GM12878 (cell line): ENCODE measurements around the gene NDOR1. TPM values are rescaled to one million over a fixed set of nuclear protein-coding genes. Genes with fewer than 3 reads are reported as not detected.
A peak's percentile ranks its signal among the peaks of the same experiment; 100 is the strongest.

Experiments used
- ATAC-seq: fragments of 200-7000 bp; cut with Tn5 transposase; 3 replicates; pipeline ENCODE4 v1.9.1; 2020; ENCODE audit warnings: mild to moderate bottlenecking, moderate library complexity
- BruUV-seq: library from RNA; stranded (reverse); fragments of 400-500 nt; replicated peaks from 2 replicates; lab custom pipeline; 2021; lab: Mats Ljungman, UMichigan
- CTCF ChIA-PET: fragments of 300-600 bp; sonication (Branson Sonifier 250); formaldehyde crosslinking; extraction: SDS; loops from one replicate; lab custom pipeline; 2021; ENCODE audit warnings: inconsistent platforms; lab: Yijun Ruan, JAX
- POLR2A ChIA-PET: fragments of 350-600 bp; formaldehyde crosslinking; extraction: SDS; loops from one replicate; lab custom pipeline; 2021; ENCODE audit warnings: inconsistent platforms; lab: Charles Lee
- RAD21 ChIA-PET: fragments of 300-600 bp; sonication (Branson Sonifier 250); formaldehyde crosslinking; loops from one replicate; lab custom pipeline; 2023; ENCODE audit warnings: antibody characterized with exemption; ENCODE audit not compliant: unreplicated experiment; lab: Charles Lee
- SMC1A ChIA-PET: fragments of 300-600 bp; sonication (Branson Sonifier 250); formaldehyde crosslinking; loops from one replicate; lab custom pipeline; 2023; ENCODE audit not compliant: unreplicated experiment, uncharacterized antibody; lab: Charles Lee
- DNase-seq: peaks from one replicate; pipeline ENCODE4 v3.0.0-alpha.2; 2011; ENCODE audit warnings: low read depth, low spot score
- FAIRE-seq: peaks from 3 replicates; lab custom pipeline; 2011; peaks lifted over from hg19 to GRCh38; lab: Jason Lieb, UNC
- H2AFZ ChIP-seq: 2 replicates; pipeline ENCODE4 v1.6.0; 2011; ENCODE audit warnings: low read depth, low read length, control low read depth; ENCODE audit not compliant: control insufficient read depth
- H3K27ac ChIP-seq: 2 replicates; pipeline ENCODE4 v1.5.1; 2011; ENCODE audit warnings: control low read depth; ENCODE audit not compliant: control insufficient read depth, insufficient read depth
- H3K27me3 ChIP-seq, 2 experiments: replicated peaks in 1 of 2; 2 replicates each; pipeline versions ENCODE4 v1.6.0 to v1.6.1; 2011; ENCODE audit warnings: low read length in 1 of 2; ENCODE audit not compliant: control insufficient read depth in 2 of 2, insufficient read depth in 2 of 2
- H3K36me3 ChIP-seq, 2 experiments: 2 replicates each; pipeline ENCODE4 v1.5.1; 2011; ENCODE audit warnings: low read length in 1 of 2; ENCODE audit not compliant: control insufficient read depth in 2 of 2, insufficient read depth in 2 of 2
- H3K4me1 ChIP-seq: 2 replicates; pipeline ENCODE4 v1.6.1; 2011; ENCODE audit warnings: mild to moderate bottlenecking, low read length, moderate library complexity, mixed read lengths; ENCODE audit not compliant: control insufficient read depth, insufficient read depth
- H3K4me2 ChIP-seq: 2 replicates; pipeline ENCODE4 v1.6.0; 2011; ENCODE audit warnings: control low read depth; ENCODE audit not compliant: control insufficient read depth, insufficient read depth
- H3K4me3 ChIP-seq: fragments of 200-600 bp; sonication (generic); 2 replicates; pipeline ENCODE4 v1.5.1; 2016
- H3K79me2 ChIP-seq: 2 replicates; pipeline ENCODE4 v1.6.0; 2011; ENCODE audit warnings: low read length; ENCODE audit not compliant: control insufficient read depth, insufficient read depth
- H3K9ac ChIP-seq: 2 replicates; pipeline ENCODE4 v1.8.0; 2011; ENCODE audit warnings: low read length, control low read depth, mixed read lengths; ENCODE audit not compliant: control insufficient read depth, insufficient read depth
- H3K9me3 ChIP-seq: replicated peaks from 3 replicates; pipeline ENCODE4 v1.5.1; 2011; ENCODE audit warnings: mild to moderate bottlenecking, low read length; ENCODE audit not compliant: control insufficient read depth, insufficient read depth
- H4K20me1 ChIP-seq: 2 replicates; pipeline ENCODE4 v1.6.0; 2011; ENCODE audit not compliant: control insufficient read depth, insufficient read depth
- MLLT1 ChIP-seq: fragments of 450-650 bp; IDR thresholded peaks from 2 replicates; pipeline ENCODE4 v1.6.1; 2016; ENCODE audit warnings: mild to moderate bottlenecking
- NFYA ChIP-seq: IDR thresholded peaks from 2 replicates; pipeline ENCODE4 v1.6.1; 2011; ENCODE audit warnings: low read depth, mild to moderate bottlenecking, low read length, improper control_type of control experiment, borderline replicate concordance
- POLR2A ChIP-seq: IDR thresholded peaks from 2 replicates; pipeline ENCODE4 v1.6.1; 2011; ENCODE audit warnings: low read depth, mild to moderate bottlenecking, low read length
- SPI1 ChIP-seq: IDR thresholded peaks from 2 replicates; pipeline ENCODE4 v1.6.1; 2011; ENCODE audit warnings: low read depth, mild to moderate bottlenecking, low read length, moderate library complexity, borderline replicate concordance; ENCODE audit not compliant: insufficient read depth
- WGBS: methylation state at CpG from one replicate; pipeline ENCODE4 v1.1.6; 2016; ENCODE audit warnings: low lambda C conversion rate; ENCODE audit not compliant: insufficient replicate concordance, insufficient coverage; ENCODE audit errors: missing lambda C conversion rate; 5-methylcytosine and 5-hydroxymethylcytosine counted together
- in situ Hi-C: fragments of 300-500 bp; cut with MboI; formaldehyde crosslinking; loops from 9 replicates; pipeline ENCODE4 v1.14.3; 2018; ENCODE audit warnings: mixed read lengths
- intact Hi-C: fragments of 100-400 bp; cut with micrococcal nuclease; formaldehyde crosslinking; loops from one replicate; pipeline ENCODE4 v1.14.2; 2022; ENCODE audit not compliant: unreplicated experiment
- polyA plus RNA-seq, 11 experiments: library from polyadenylated mRNA; depleted of rRNA in 4 of 11; unstranded in 6 of 11; stranded (reverse) in 5 of 11; fragments of >200 nt; fragmentation: Nextera tagmentation in 4 of 11; fragmentation: Illumina TruSeq in 1 of 11; extraction: Ambion mirVana in 4 of 11; extraction: Trizol in 1 of 11; gene quantifications; 1 replicate in 1 of 11; 2 replicates in 10 of 11; pipeline versions ENCODE4 v1.2.1 to v1.2.3, GENCODE V29; 2011 to 2016; ENCODE audit warnings: inconsistent platforms in 2 of 11, missing spikeins in 2 of 11, low read depth in 1 of 11
- total RNA-seq, 4 experiments: library from RNA; depleted of rRNA in 3 of 4; stranded (reverse); fragments of >200 nt in 3 of 4; fragmentation: Illumina TruSeq in 1 of 4; extraction: Trizol in 1 of 4; gene quantifications; 2 replicates each; pipeline versions ENCODE4 v1.2.1 to v1.2.3, GENCODE V29; 2013 to 2021

Gene NDOR1
- total and polyA plus RNA-seq, 10 of the 15 experiments (the other 5 are each of a cell fraction or from before 2014, with no cell fraction given) = 0.04 to 32.9 (median 11.1) TPM

- Histone ChIP-seq H4K20me1 (no peaks in the 10 kb centered on the region), H3K9me3 (no peaks in the 10 kb centered on the region), H3K27ac (no peak overlapping the region), H3K79me2 (0 out of 2 replicates have a peak, but pooled peaks cover 2% of the 10 kb centered on the region), H3K4me3 (no peak overlapping the region), H2AFZ (no peak overlapping the region), H3K4me2 (no peak overlapping the region), H3K36me3 (peaks cover 3 to 14% of the 10 kb centered on the region in 2 experiments; a peak in 3 of 4 replicates), H3K27me3 (no peaks in the 10 kb centered on the region), H3K9ac (no peak overlapping the region), H3K4me1 (peaks cover 17% of the 10 kb centered on the region)
- intact Hi-C loops = no loop called here
- in situ Hi-C loops = no loop called here
- ChIA-PET POLR2A (no interaction called here), CTCF (interaction anchor here (0.7 to 1.8 kb wide), 2 partner anchors 9 to 25 kb away, joined by 4 to 5 read pairs; no protein-coding TSS in a partner anchor), RAD21 (no interaction called here), SMC1A (no interaction called here)
- FAIRE-seq (no peak), DNase-seq (no peak), ATAC-seq (no peak)
- 96% methylated on average over 28 of the region's 29 CpGs for WGBS
- no TSS peak for BruUV-seq
- TF ChIP-seq POLR2A = peak; percentile 44; the same call in 1 of the 2 replicates
- no peak for TF ChIP-seq SPI1
- no peak for TF ChIP-seq MLLT1
- TF ChIP-seq NFYA = no peak
Observed at GRCh38 chr9:137265496-137266161, 60.1 kb downstream of the NDOR1 start.
